Kidney (tissue), 14 donors: Measurements from ENCODE around the gene STT3A. TPM values are rescaled to one million over a fixed set of nuclear protein-coding genes. Genes with fewer than 3 reads are reported as not detected.

Experiments used
- DNase-seq, 5 donors: peaks; one replicate each; pipeline ENCODE4 v3.0.0-alpha.2; 2013 to 2020
- FAIRE-seq: peaks from 2 replicates; lab custom pipeline; 2012; peaks lifted over from hg19 to GRCh38; lab: Jason Lieb, UNC
- H3K27ac ChIP-seq, 2 donors: one replicate each; pipeline ENCODE4 v1.7.0; 2013; ENCODE audit warnings: low read depth in 2 of 2, low read length in 2 of 2, inconsistent platforms in 1 of 2
- H3K27me3 ChIP-seq: one replicate; pipeline ENCODE4 v1.7.1; 2013; ENCODE audit warnings: low read length, inconsistent platforms; ENCODE audit not compliant: control insufficient read depth, insufficient read depth
- H3K36me3 ChIP-seq, 3 donors: one replicate each; pipeline versions ENCODE4 v1.7.0 to v1.7.1; 2013; ENCODE audit warnings: low read length in 3 of 3, control low read depth in 1 of 3, inconsistent platforms in 1 of 3; ENCODE audit not compliant: insufficient read depth in 3 of 3, control insufficient read depth in 2 of 3
- H3K4me1 ChIP-seq, 3 donors: one replicate each; pipeline versions ENCODE4 v1.7.0 to v1.7.1; 2013; ENCODE audit warnings: low read length in 3 of 3, inconsistent platforms in 1 of 3, low read depth in 1 of 3; ENCODE audit not compliant: control insufficient read depth in 2 of 3, insufficient read depth in 2 of 3
- H3K4me3 ChIP-seq, 3 donors: one replicate each; pipeline versions ENCODE4 v1.7.0 to v1.8.1; 2013; ENCODE audit warnings: low read length in 3 of 3, control low read depth in 1 of 3, inconsistent platforms in 1 of 3
- H3K9ac ChIP-seq, 3 donors: one replicate each; pipeline versions ENCODE4 v1.7.0 to v1.7.1; 2013; ENCODE audit warnings: low read length in 3 of 3, control low read depth in 1 of 3, inconsistent platforms in 1 of 3
- H3K9me3 ChIP-seq, 3 donors: one replicate each; pipeline versions ENCODE4 v1.7.0 to v1.7.1; 2013; ENCODE audit warnings: low read length in 3 of 3, control low read depth in 1 of 3, inconsistent platforms in 1 of 3; ENCODE audit not compliant: control insufficient read depth in 2 of 3, insufficient read depth in 1 of 3
- intact Hi-C: fragments of 100-400 bp; cut with DNase I; formaldehyde crosslinking; loops from one replicate; pipeline ENCODE4 v1.11.1; 2022
- polyA plus RNA-seq: library from polyadenylated mRNA; stranded (reverse); fragments of 350-450 nt; fragmentation: Illumina TruSeq; extraction: RNeasy Lipid Tissue Mini Kit (QIAGEN cat#74804); gene quantifications from one replicate; pipeline ENCODE4 v1.2.3, GENCODE V29; 2014; ENCODE audit warnings: low read depth, low replicate concordance; ENCODE audit not compliant: insufficient read depth
- total RNA-seq: library from RNA; stranded (reverse); fragmentation: NEBNext Ultra II Directional; extraction: Animal tissue kit (Norgen Biotek cat#: 25700); gene quantifications from one replicate; pipeline ENCODE4 v1.2.1, GENCODE V29; 2021
- TF ChIP-seq, protein P1 (sequence below): IDR thresholded peaks from 3 replicates; pipeline ENCODE4 v1.5.1; 2012; ENCODE audit warnings: mild to moderate bottlenecking, moderate library complexity, borderline replicate concordance; ENCODE audit not compliant: insufficient read depth; ENCODE audit errors: extremely low read depth
- donor health status: control.
- donor health status: control.
- donor health status: control.
- donor health status: control.
- donor health status: control.
- donor health status: DM: yes; HTN: yes; CAD: no.
- donor health status: Normal renal cell carcinoma (clear cell type).

STT3A gene
- total and polyA plus RNA-seq, 2 donors from 2014 or later = 65.0 to 125 TPM

DNA sequence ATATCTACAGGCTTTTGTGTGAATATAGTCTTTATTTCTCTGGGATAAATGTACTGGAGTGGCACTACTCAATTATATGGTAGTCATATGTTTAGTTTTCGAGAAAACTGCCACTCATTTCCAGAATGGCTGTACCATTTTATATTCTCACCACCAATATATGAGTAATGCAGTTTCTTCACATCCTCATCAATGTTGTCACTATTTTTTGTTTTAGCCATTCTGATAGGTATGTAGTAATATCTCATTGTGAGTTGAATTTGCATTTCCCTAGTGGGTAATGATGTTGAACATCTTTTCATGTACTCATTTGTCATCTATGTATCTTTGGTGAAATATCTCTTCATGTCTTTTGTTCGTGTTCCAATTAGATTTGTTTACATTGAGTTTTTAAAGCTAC is 70.0 kb downstream of the STT3A start:
- Histone ChIP-seq H3K4me3 (no peak overlapping the region), H3K27ac (no peak overlapping the region), H3K9me3 (peaks cover 1 to 7% (median 3%) of the 10 kb centered on the region in 3 donors), H3K36me3 (no peaks in the 10 kb centered on the region), H3K9ac (no peak overlapping the region), H3K27me3 (no peaks in the 10 kb centered on the region), H3K4me1 (no peaks in the 10 kb centered on the region)
- DNase-seq (no peak), FAIRE-seq (no peak)
- TF ChIP-seq, protein P1, sequence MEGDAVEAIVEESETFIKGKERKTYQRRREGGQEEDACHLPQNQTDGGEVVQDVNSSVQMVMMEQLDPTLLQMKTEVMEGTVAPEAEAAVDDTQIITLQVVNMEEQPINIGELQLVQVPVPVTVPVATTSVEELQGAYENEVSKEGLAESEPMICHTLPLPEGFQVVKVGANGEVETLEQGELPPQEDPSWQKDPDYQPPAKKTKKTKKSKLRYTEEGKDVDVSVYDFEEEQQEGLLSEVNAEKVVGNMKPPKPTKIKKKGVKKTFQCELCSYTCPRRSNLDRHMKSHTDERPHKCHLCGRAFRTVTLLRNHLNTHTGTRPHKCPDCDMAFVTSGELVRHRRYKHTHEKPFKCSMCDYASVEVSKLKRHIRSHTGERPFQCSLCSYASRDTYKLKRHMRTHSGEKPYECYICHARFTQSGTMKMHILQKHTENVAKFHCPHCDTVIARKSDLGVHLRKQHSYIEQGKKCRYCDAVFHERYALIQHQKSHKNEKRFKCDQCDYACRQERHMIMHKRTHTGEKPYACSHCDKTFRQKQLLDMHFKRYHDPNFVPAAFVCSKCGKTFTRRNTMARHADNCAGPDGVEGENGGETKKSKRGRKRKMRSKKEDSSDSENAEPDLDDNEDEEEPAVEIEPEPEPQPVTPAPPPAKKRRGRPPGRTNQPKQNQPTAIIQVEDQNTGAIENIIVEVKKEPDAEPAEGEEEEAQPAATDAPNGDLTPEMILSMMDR = no peak
- intact Hi-C loops = no loop called here

DNA sequence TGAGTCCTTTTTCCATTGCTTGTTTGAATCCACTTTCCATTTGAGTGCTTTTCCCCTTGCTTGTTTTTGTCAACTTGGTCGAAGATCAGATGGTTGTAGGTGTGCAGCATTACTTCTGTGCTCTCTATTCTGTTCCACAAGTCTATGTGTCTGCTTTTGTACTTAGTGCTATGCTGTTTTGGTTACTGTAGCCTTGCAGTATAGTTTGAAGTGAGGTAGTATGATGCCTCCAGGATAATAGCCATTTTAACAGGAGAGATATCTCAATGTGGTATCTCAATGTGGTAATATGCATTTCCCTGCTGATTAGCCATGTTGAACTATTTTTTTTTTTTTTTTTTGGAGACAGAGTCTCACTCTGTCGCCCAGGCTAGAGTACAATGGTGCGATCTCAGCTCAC is 71.3 kb downstream of the STT3A start:
- no peaks in the 10 kb centered on the region for H3K27me3 ChIP-seq
- no peak overlapping the region for H3K9ac ChIP-seq
- no peak overlapping the region for H3K27ac ChIP-seq
- DNase-seq = no peak
- peaks cover 1 to 7% (median 3%) of the 10 kb centered on the region in 3 donors for H3K9me3 ChIP-seq
- intact Hi-C loops = no loop called here
- H3K4me1 ChIP-seq = no peaks in the 10 kb centered on the region
- FAIRE-seq = no peak
- H3K36me3 ChIP-seq = no peaks in the 10 kb centered on the region
- no peak overlapping the region for H3K4me3 ChIP-seq
- TF ChIP-seq, protein P1 = no peak

DNA sequence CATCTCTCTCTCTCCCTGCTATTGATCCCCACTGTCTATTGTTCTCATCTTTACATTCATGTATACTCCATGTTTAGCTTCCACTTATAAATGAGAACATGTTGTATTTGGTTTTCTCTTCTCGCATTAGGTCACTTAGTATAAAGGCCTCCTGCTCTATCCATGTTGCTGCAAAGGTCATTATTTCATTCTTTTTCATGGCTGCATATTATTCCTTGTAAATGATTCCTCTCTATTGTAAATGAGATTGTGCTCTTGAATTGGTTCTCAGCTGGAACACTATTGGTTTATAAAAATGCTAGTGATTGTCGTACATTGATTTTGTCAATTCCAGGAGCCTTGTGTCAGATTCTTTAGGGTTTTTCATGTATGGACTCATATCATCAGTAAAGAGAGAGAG is 74.5 kb downstream of the STT3A start:
- Histone ChIP-seq H3K4me1 (no peaks in the 10 kb centered on the region), H3K27ac (no peak overlapping the region), H3K36me3 (no peaks in the 10 kb centered on the region)

DNA sequence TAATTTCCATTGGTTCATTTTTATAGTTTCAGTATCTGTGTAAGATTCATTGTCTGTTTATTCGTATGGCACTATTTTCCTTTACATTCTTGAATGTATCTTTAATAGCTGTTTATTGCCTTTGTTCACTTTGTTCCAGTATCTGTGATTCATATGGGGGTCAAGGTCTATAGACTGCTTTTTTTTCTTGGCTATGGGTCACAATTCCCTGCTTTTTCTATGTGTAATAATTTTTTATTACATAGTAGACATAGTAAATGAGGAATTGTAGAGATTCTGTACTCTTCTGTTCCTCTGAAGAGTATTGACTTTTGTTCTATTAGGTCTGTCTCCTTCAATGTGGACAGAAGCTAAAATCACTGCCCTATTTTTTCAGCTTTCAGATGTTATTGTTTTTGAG is 77.5 kb downstream of the STT3A start:
- no peaks in the 10 kb centered on the region for H3K4me1 ChIP-seq
- H3K27ac ChIP-seq = no peak overlapping the region
- intact Hi-C loops = no loop called here
- no peak for FAIRE-seq
- no peaks in the 10 kb centered on the region for H3K36me3 ChIP-seq
- TF ChIP-seq, protein P1 = no peak
- H3K27me3 ChIP-seq = no peaks in the 10 kb centered on the region
- no peak overlapping the region for H3K4me3 ChIP-seq
- no peak overlapping the region for H3K9ac ChIP-seq
- peaks cover 0 to 3% (median 1%) of the 10 kb centered on the region in 3 donors for H3K9me3 ChIP-seq
- DNase-seq = no peak

More for the DNA sequence above, 74.5 kb downstream of the STT3A start:
- peaks cover 1 to 7% (median 3%) of the 10 kb centered on the region in 3 donors for H3K9me3 ChIP-seq
- no peak overlapping the region for H3K9ac ChIP-seq
- H3K4me3 ChIP-seq = no peak overlapping the region
- no peaks in the 10 kb centered on the region for H3K27me3 ChIP-seq
- intact Hi-C loops = no loop called here
- TF ChIP-seq, protein P1 = no peak
- DNase-seq (no peak), FAIRE-seq (no peak)
